ENCODE data around the gene SERINC5. TPM values are rescaled to one million over a fixed set of nuclear protein-coding genes. Genes with fewer than 3 reads are reported as not detected.

SERINC5 gene
- polyA plus RNA-seq, 1 of the 3 experiments (the other 2 are of a cell fraction), result 4.5 TPM

GRCh38 chr5:80284720-80285119 is 28.9 kb upstream of the SERINC5 start:
- no peak for DNase-seq
- no peak overlapping the region for H3K27ac ChIP-seq (ENCODE audit: low read depth in 2 of 2, low read length in 1 of 2)
- no peak overlapping the region for H3K9ac ChIP-seq
- CTCF ChIA-PET, result interaction anchor here (1.3 to 2.7 kb wide), 3 partner anchors 23 to 201 kb away, joined by 4 to 6 read pairs (median 5); no protein-coding TSS in a partner anchor
- no peak overlapping the region for H3K4me2 ChIP-seq
- H3K79me2 ChIP-seq (ENCODE audit: insufficient read depth), result no peaks in the 10 kb centered on the region
- TF ChIP-seq REST (IDR thresholded peaks at IDR 0.05; ENCODE audit: low read depth, low read length) (no peak), YY1 (IDR thresholded peaks at IDR 0.05; ENCODE audit: low read depth) (no peak)
- H3K4me1 ChIP-seq (ENCODE audit: control insufficient read depth in 1 of 2, insufficient read depth in 2 of 2, low read depth in 1 of 2, low read length in 1 of 2), result no peaks in the 10 kb centered on the region; a peak in 1 of 4 replicates
- no peaks in the 10 kb centered on the region for H3K9me2 ChIP-seq
- no peak overlapping the region for H3K4me3 ChIP-seq (ENCODE audit: low read depth in 2 of 2, low read length in 1 of 2)
- no peaks in the 10 kb centered on the region for H3K27me3 ChIP-seq (ENCODE audit: insufficient read depth)
- H2AFZ ChIP-seq (ENCODE audit: low read depth), result no peak overlapping the region
- H3F3A ChIP-seq (replicated peaks; ENCODE audit: insufficient read depth), result no peaks in the 10 kb centered on the region
- 94% methylated on average over 2 of the region's 2 CpGs for WGBS (ENCODE audit: low lambda C conversion rate)
- H3K36me3 ChIP-seq (replicated peaks in 1 of 2; ENCODE audit: control insufficient read depth in 1 of 2, insufficient read depth in 2 of 2, low read length in 1 of 2), result no peaks in the 10 kb centered on the region
- POLR2A ChIA-PET, result no interaction called here
- no peaks in the 10 kb centered on the region for H3K9me3 ChIP-seq
- H4K20me1 ChIP-seq (ENCODE audit: insufficient read depth), result no peaks in the 10 kb centered on the region

- CTCF ChIA-PET, result no interaction called here
- Histone ChIP-seq H3K9me2 (no peaks in the 10 kb centered on the region), H4K20me1 (ENCODE audit: insufficient read depth) (no peaks in the 10 kb centered on the region)
Observed at GRCh38 chr5:80283360-80283759, 27.5 kb upstream of the SERINC5 start.

More at GRCh38 chr5:80283360-80283759, 27.5 kb upstream of the SERINC5 start:
- Histone ChIP-seq H3K36me3 (replicated peaks in 1 of 2; ENCODE audit: control insufficient read depth in 1 of 2, insufficient read depth in 2 of 2, low read length in 1 of 2) (no peaks in the 10 kb centered on the region), H3K4me2 (no peak overlapping the region), H3K9ac (no peak overlapping the region), H3F3A (replicated peaks; ENCODE audit: insufficient read depth) (no peaks in the 10 kb centered on the region), H3K27ac (ENCODE audit: low read depth in 2 of 2, low read length in 1 of 2) (no peak overlapping the region), H2AFZ (ENCODE audit: low read depth) (no peak overlapping the region), H3K27me3 (ENCODE audit: insufficient read depth) (no peaks in the 10 kb centered on the region), H3K4me3 (ENCODE audit: low read depth in 2 of 2, low read length in 1 of 2) (no peak overlapping the region), H3K9me3 (no peaks in the 10 kb centered on the region), H3K79me2 (ENCODE audit: insufficient read depth) (no peaks in the 10 kb centered on the region), H3K4me1 (ENCODE audit: control insufficient read depth in 1 of 2, insufficient read depth in 2 of 2, low read depth in 1 of 2, low read length in 1 of 2) (no peaks in the 10 kb centered on the region; a peak in 1 of 4 replicates)
- no peak for DNase-seq
- TF ChIP-seq YY1 (IDR thresholded peaks at IDR 0.05; ENCODE audit: low read depth) (no peak), GATA2 (CRISPR knock-in tag; IDR thresholded peaks at IDR 0.05) (no peak), POLR2AphosphoS5 (IDR thresholded peaks at IDR 0.05; ENCODE audit: low read depth, low read length) (no peak), JUND (IDR thresholded peaks at IDR 0.05) (no peak), EP300 (IDR thresholded peaks at IDR 0.05; ENCODE audit: borderline replicate concordance in 1 of 2, low read depth in 1 of 2, low read length in 1 of 2) (no peak), IRF3 (IDR thresholded peaks at IDR 0.05; ENCODE audit: low read depth, low read length) (no peak), MAX (IDR thresholded peaks at IDR 0.05; ENCODE audit: low read depth) (no peak), MEF2A (IDR thresholded peaks at IDR 0.05; ENCODE audit: borderline replicate concordance, low read depth) (no peak), RFX5 (IDR thresholded peaks at IDR 0.05; ENCODE audit: low read length) (no peak), FOSL2 (IDR thresholded peaks at IDR 0.05; ENCODE audit: borderline replicate concordance, low read depth) (no peak), ELF1 (IDR thresholded peaks at IDR 0.05) (no peak), TCF12 (IDR thresholded peaks at IDR 0.05) (no peak), FOXJ3 (CRISPR knock-in tag; IDR thresholded peaks at IDR 0.05) (no peak), RXRA (IDR thresholded peaks at IDR 0.05; ENCODE audit: borderline replicate concordance, low read depth) (no peak), SIN3A (IDR thresholded peaks at IDR 0.05; ENCODE audit: borderline replicate concordance, low read depth, low read length) (no peak), RCOR1 (IDR thresholded peaks at IDR 0.05; ENCODE audit: low read length) (no peak), FOXM1 (IDR thresholded peaks at IDR 0.05; ENCODE audit: low read depth) (no peak)
- WGBS (ENCODE audit: low lambda C conversion rate), result 4% methylated on average over 1 of the region's 1 CpG
- POLR2A ChIA-PET, result no interaction called here
